A549 (cell line): ENCODE measurements around the gene ADGRD1. TPM values are rescaled to one million over a fixed set of nuclear protein-coding genes. Genes with fewer than 3 reads are reported as not detected.

Experiments
- ATAC-seq, 2 experiments: fragments of 200-7000 bp in 1 of 2; fragments of >200 bp in 1 of 2; cut with Nextera tagmentation in 1 of 2; cut with Tn5 transposase in 1 of 2; 3 replicates each; pipeline versions ENCODE4 v1.8.0 to v1.9.1; 2018 to 2020; ENCODE audit warnings: mild to moderate bottlenecking in 1 of 2, moderate library complexity in 1 of 2
- CTCF ChIA-PET: fragments of 300-600 bp; sonication (Branson Sonifier 250); formaldehyde crosslinking; extraction: SDS; loops from one replicate; lab custom pipeline; 2021; ENCODE audit warnings: antibody characterized with exemption, inconsistent platforms; lab: Yijun Ruan, JAX
- POLR2A ChIA-PET: fragments of 350-600 bp; formaldehyde crosslinking; extraction: SDS; loops from one replicate; lab custom pipeline; 2021; ENCODE audit warnings: antibody characterized with exemption, inconsistent platforms; lab: Yijun Ruan, JAX
- DNase-seq, 2 experiments: peaks; one replicate each; pipeline versions ENCODE4 v3.0.0 to v3.0.0-alpha.2; 2011 to 2016; ENCODE audit warnings: low read depth in 1 of 2, low spot score in 1 of 2
- FAIRE-seq: peaks from 2 replicates; lab custom pipeline; 2011; peaks lifted over from hg19 to GRCh38; lab: Jason Lieb, UNC
- H3K27ac ChIP-seq, 2 experiments: fragments of >200 bp; sonication (Bioruptor Twin); formaldehyde crosslinking; 3 replicates each; pipeline ENCODE4 v1.5.1; 2016 to 2017
- H3K4me1 ChIP-seq: fragments of >200 bp; sonication (Bioruptor Twin); formaldehyde crosslinking; 3 replicates; pipeline ENCODE4 v1.6.1; 2016
- H3K4me2 ChIP-seq: fragments of >200 bp; sonication (Bioruptor Twin); formaldehyde crosslinking; 3 replicates; pipeline ENCODE4 v1.6.1; 2016
- H3K4me3 ChIP-seq: fragments of >200 bp; sonication (Bioruptor Twin); formaldehyde crosslinking; 3 replicates; pipeline ENCODE4 v1.5.1; 2016
- H3K9me3 ChIP-seq: fragments of >200 bp; sonication (Bioruptor Twin); formaldehyde crosslinking; 3 replicates; pipeline ENCODE4 v1.6.1; 2016
- BHLHE40 ChIP-seq: IDR thresholded peaks from 2 replicates; pipeline ENCODE4 v1.6.1; 2012; ENCODE audit warnings: low read depth, low read length, inconsistent platforms
- CBX2 ChIP-seq: fragments of 200-600 bp; sonication (generic); IDR thresholded peaks from 2 replicates; pipeline ENCODE4 v1.6.1; 2016; ENCODE audit warnings: low read depth, mild to moderate bottlenecking, borderline replicate concordance
- CEBPB ChIP-seq, 2 experiments: fragments of >200 bp in 1 of 2; sonication (Bioruptor Twin) in 1 of 2; formaldehyde crosslinking in 1 of 2; IDR thresholded peaks; 2 replicates each; pipeline ENCODE4 v1.6.1; 2012 to 2016
- CHD2 ChIP-seq: fragments of 150-350 bp; IDR thresholded peaks from 2 replicates; pipeline ENCODE4 v1.6.1; 2014; ENCODE audit warnings: low read length; ENCODE audit not compliant: partially characterized antibody
- CTCF ChIP-seq: fragments of >200 bp; sonication (Bioruptor Twin); formaldehyde crosslinking; IDR thresholded peaks from 3 replicates; pipeline ENCODE4 v1.5.1; 2016
- EHF ChIP-seq: fragments of 250-450 bp; sonication (Bioruptor Pico); IDR thresholded peaks from 2 replicates; pipeline ENCODE4 v1.5.0; 2020; ENCODE audit warnings: mild to moderate bottlenecking
- EP300 ChIP-seq, 2 experiments: fragments of >200 bp; sonication (Bioruptor Twin); formaldehyde crosslinking; IDR thresholded peaks; 2 replicates in 1 of 2; 3 replicates in 1 of 2; pipeline ENCODE4 v1.6.1; 2016 to 2017
- HEYL ChIP-seq: fragments of 250-450 bp; sonication (Bioruptor Pico); IDR thresholded peaks from 2 replicates; pipeline ENCODE4 v1.8.0; 2021; ENCODE audit warnings: mild to moderate bottlenecking, moderate library complexity
- HMGXB4 ChIP-seq: fragments of 250-450 bp; sonication (Bioruptor Pico); IDR thresholded peaks from 2 replicates; pipeline ENCODE4 v1.5.0; 2021; ENCODE audit warnings: mild to moderate bottlenecking, moderate library complexity, borderline replicate concordance
- HOXA7 ChIP-seq: fragments of 250-450 bp; sonication (Bioruptor Pico); IDR thresholded peaks from 2 replicates; pipeline ENCODE4 v1.5.0; 2020; ENCODE audit warnings: mild to moderate bottlenecking, moderate library complexity
- HOXB13 ChIP-seq: fragments of 250-450 bp; sonication (Bioruptor Pico); IDR thresholded peaks from 2 replicates; pipeline ENCODE4 v1.5.0; 2020; ENCODE audit warnings: low read depth, mild to moderate bottlenecking, moderate library complexity
- JUN ChIP-seq, 2 experiments: fragments of >200 bp; sonication (Bioruptor Twin); formaldehyde crosslinking; IDR thresholded peaks; 2 replicates in 1 of 2; 3 replicates in 1 of 2; pipeline ENCODE4 v1.6.1; 2016 to 2017
- MAFK ChIP-seq: fragments of 450-650 bp; IDR thresholded peaks from 2 replicates; pipeline ENCODE4 v1.6.1; 2014; ENCODE audit not compliant: partially characterized antibody
- NR3C1 ChIP-seq: fragments of >200 bp; sonication (Bioruptor Twin); formaldehyde crosslinking; IDR thresholded peaks from 3 replicates; pipeline ENCODE4 v1.6.1; 2017
- POLR2A ChIP-seq: IDR thresholded peaks from 2 replicates; pipeline ENCODE4 v1.6.1; 2012; ENCODE audit warnings: mild to moderate bottlenecking, low read length
- RARB ChIP-seq: fragments of 250-450 bp; sonication (Bioruptor Pico); IDR thresholded peaks from 2 replicates; pipeline ENCODE4 v1.8.0; 2021; ENCODE audit warnings: mild to moderate bottlenecking, moderate library complexity
- RFX5 ChIP-seq: fragments of 450-650 bp; IDR thresholded peaks from 2 replicates; pipeline ENCODE4 v1.7.1; 2014; ENCODE audit warnings: antibody characterized with exemption, mild to moderate bottlenecking, moderate library complexity
- RNF2 ChIP-seq: fragments of 200-600 bp; sonication (generic); IDR thresholded peaks from 2 replicates; pipeline ENCODE4 v1.6.1; 2016; ENCODE audit warnings: low read depth, mild to moderate bottlenecking, antibody characterized with exemption, moderate library complexity, borderline replicate concordance
- SREBF2 ChIP-seq: fragments of 450-650 bp; IDR thresholded peaks from 2 replicates; pipeline ENCODE4 v1.6.1; 2014; ENCODE audit warnings: mild to moderate bottlenecking, moderate library complexity
- TFCP2L1 ChIP-seq: fragments of 250-450 bp; sonication (Bioruptor Pico); IDR thresholded peaks from 2 replicates; pipeline ENCODE4 v1.5.0; 2021; ENCODE audit warnings: mild to moderate bottlenecking
- TP53 ChIP-seq: fragments of 250-450 bp; sonication (Bioruptor Pico); IDR thresholded peaks from 2 replicates; pipeline ENCODE4 v1.5.0; 2021; ENCODE audit warnings: mild to moderate bottlenecking, moderate library complexity
- WGBS: methylation state at CpG from one replicate; pipeline ENCODE4 v1.1.6; 2017; ENCODE audit errors: missing lambda C conversion rate; 5-methylcytosine and 5-hydroxymethylcytosine counted together
- polyA plus RNA-seq, 4 experiments: library from polyadenylated mRNA; depleted of rRNA in 3 of 4; stranded (reverse); fragments of >200 nt; fragmentation: RNase III in 1 of 4; extraction: RNeasy Plus Mini Kit Qiagen cat#74134 plus additional on column Dnase treatment in 1 of 4; gene quantifications; 2 replicates in 3 of 4; 3 replicates in 1 of 4; pipeline ENCODE4 v1.2.3, GENCODE V29; 2011 to 2017
- TF ChIP-seq, protein P1 (sequence below): fragments of 250-450 bp; sonication (Bioruptor Pico); IDR thresholded peaks from 2 replicates; pipeline ENCODE4 v1.5.0; 2020; ENCODE audit warnings: low read depth, mild to moderate bottlenecking, moderate library complexity
- TF ChIP-seq, protein P2 (sequence below): IDR thresholded peaks from 2 replicates; pipeline ENCODE4 v1.6.1; 2012

The ADGRD1 gene
- polyA plus RNA-seq, 2 of the 4 experiments (the other 2 are of a cell fraction), result 0.36 to 1.5 TPM

GRCh38 chr12:131135311-131135785 is 181.6 kb downstream of the ADGRD1 start:
- POLR2A ChIA-PET, result no interaction called here
- WGBS, result 84% methylated on average over 13 of the region's 13 CpGs
- Histone ChIP-seq H3K4me1 (peaks cover 23% of the 10 kb centered on the region), H3K9me3 (no peaks in the 10 kb centered on the region), H3K4me3 (no peak overlapping the region), H3K27ac (no peak overlapping the region), H3K4me2 (no peak overlapping the region)
- FAIRE-seq (no peak), ATAC-seq (no peak), DNase-seq (no peak)
- TF ChIP-seq RNF2 (no peak), MAFK (no peak)
- CTCF ChIA-PET, result interaction anchor here (1.2 to 9.6 kb wide), 6 partner anchors 16 to 220 kb away, joined by 5 to 121 read pairs (median 6); no protein-coding TSS in a partner anchor

- H3K4me1 ChIP-seq, result peaks cover 23% of the 10 kb centered on the region
- no peak for ATAC-seq
- no peak for FAIRE-seq
- TF ChIP-seq NR3C1 (no peak), EHF (CRISPR knock-in tag) (no peak), CHD2 (no peak), JUN (IDR thresholded peaks at IDR 0.05) (no peak), TP53 (CRISPR knock-in tag) (no peak), CEBPB (IDR thresholded peaks at IDR 0.05) (no peak), HOXA7 (CRISPR knock-in tag) (no peak), TFCP2L1 (CRISPR knock-in tag) (no peak), HEYL (CRISPR knock-in tag) (no peak), CBX2 (no peak), BHLHE40 (no peak), CTCF (no peak), RFX5 (no peak), EP300 (IDR thresholded peaks at IDR 0.05) (no peak), POLR2A (no peak), HMGXB4 (CRISPR knock-in tag) (no peak), SREBF2 (no peak)
- 79% methylated on average over 15 of the region's 19 CpGs for WGBS
- H3K4me2 ChIP-seq, result no peak overlapping the region
- peak overlapping the region in 1 of 2 experiments; percentile 23; a peak in 1 of 6 replicates for H3K27ac ChIP-seq
- H3K4me3 ChIP-seq, result no peak overlapping the region
- DNase-seq, result no peak
- ChIA-PET POLR2A (no interaction called here), CTCF (interaction anchor here (1.6 to 9.6 kb wide), 5 partner anchors 16 to 220 kb away, joined by 5 to 121 read pairs (median 7); no protein-coding TSS in a partner anchor)
- no peaks in the 10 kb centered on the region for H3K9me3 ChIP-seq
Observed at GRCh38 chr12:131135786-131136538, 182.3 kb downstream of the ADGRD1 start.

DNA sequence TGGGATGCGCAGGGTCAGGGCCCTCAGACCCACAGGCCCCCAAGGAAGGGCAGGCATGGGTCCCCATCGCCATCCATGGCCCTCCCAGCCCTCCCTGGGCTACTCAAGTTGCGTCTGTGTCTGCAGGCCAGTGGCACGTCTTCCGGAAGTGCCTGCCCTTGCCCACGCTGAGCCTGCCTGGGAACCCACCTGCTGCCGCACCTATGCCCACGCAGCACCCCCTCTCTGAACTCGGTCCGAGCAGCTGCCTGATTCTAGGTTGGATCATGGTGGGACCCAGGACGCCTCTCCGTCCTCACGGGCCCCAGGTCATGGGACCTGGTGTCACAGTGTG is 182.8 kb downstream of the ADGRD1 start:
- no peak for ATAC-seq
- H3K9me3 ChIP-seq, result no peaks in the 10 kb centered on the region
- no peak for TF ChIP-seq HOXB13 (CRISPR knock-in tag)
- TF ChIP-seq, protein P1, sequence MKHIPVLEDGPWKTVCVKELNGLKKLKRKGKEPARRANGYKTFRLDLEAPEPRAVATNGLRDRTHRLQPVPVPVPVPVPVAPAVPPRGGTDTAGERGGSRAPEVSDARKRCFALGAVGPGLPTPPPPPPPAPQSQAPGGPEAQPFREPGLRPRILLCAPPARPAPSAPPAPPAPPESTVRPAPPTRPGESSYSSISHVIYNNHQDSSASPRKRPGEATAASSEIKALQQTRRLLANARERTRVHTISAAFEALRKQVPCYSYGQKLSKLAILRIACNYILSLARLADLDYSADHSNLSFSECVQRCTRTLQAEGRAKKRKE (CRISPR knock-in tag), result no peak
- no peak for TF ChIP-seq RARB (CRISPR knock-in tag)
- no peak for TF ChIP-seq HOXA7 (CRISPR knock-in tag)
- TF ChIP-seq, protein P2, sequence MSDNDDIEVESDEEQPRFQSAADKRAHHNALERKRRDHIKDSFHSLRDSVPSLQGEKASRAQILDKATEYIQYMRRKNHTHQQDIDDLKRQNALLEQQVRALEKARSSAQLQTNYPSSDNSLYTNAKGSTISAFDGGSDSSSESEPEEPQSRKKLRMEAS, result no peak
- TF ChIP-seq CTCF, result no peak
- no peak for TF ChIP-seq CEBPB (IDR thresholded peaks at IDR 0.05)
- no peak for TF ChIP-seq TP53 (CRISPR knock-in tag)
- TF ChIP-seq RNF2, result no peak
- TF ChIP-seq, all 56 proteins: peak for 0
- 88% methylated on average over 13 of the region's 13 CpGs for WGBS
- DNase-seq, result no peak
- ChIA-PET POLR2A (interaction anchor here (0.5 kb wide), 1 partner anchor 127 kb away, joined by 4 read pairs; no protein-coding TSS in a partner anchor), CTCF (interaction anchor here (1.6 to 9.6 kb wide), 5 partner anchors 15 to 318 kb away, joined by 5 to 121 read pairs (median 12); no protein-coding TSS in a partner anchor)
- Histone ChIP-seq H3K4me3 (no peak overlapping the region), H3K4me1 (peaks cover 23% of the 10 kb centered on the region), H3K4me2 (no peak overlapping the region), H3K27ac (peak overlapping the region in 1 of 2 experiments; percentile 23; a peak in 1 of 6 replicates)
- no peak for FAIRE-seq
